LNCaP clone FGC (cell line): ENCODE measurements around the gene SLC35F1.
"Not testable (repeated sequence)": the region's sequence is repeated elsewhere in the genome, so short reads cannot be mapped to it uniquely, and the experiment has no call there.

Experiments
- DNase-seq: peaks from one replicate; pipeline ENCODE4 v3.0.0-alpha.2; 2011; ENCODE audit warnings: low read depth
- H3K4me3 ChIP-seq: 2 replicates; pipeline ENCODE4 v1.5.1; 2011; ENCODE audit warnings: mild to moderate bottlenecking, low read depth, low read length, control low read depth
- CTCF ChIP-seq: IDR thresholded peaks from 2 replicates; pipeline ENCODE4 v1.5.1; 2012; ENCODE audit warnings: mild to moderate bottlenecking; ENCODE audit not compliant: control insufficient read depth, insufficient read depth; ENCODE audit errors: extremely low read depth

SLC35F1 gene

GRCh38 chr6:117992856-117993255 lies 85.8 kb downstream of the SLC35F1 start:
- no peak for DNase-seq
- no peak overlapping the region for H3K4me3 ChIP-seq
- TF ChIP-seq CTCF, result no peak

DNA sequence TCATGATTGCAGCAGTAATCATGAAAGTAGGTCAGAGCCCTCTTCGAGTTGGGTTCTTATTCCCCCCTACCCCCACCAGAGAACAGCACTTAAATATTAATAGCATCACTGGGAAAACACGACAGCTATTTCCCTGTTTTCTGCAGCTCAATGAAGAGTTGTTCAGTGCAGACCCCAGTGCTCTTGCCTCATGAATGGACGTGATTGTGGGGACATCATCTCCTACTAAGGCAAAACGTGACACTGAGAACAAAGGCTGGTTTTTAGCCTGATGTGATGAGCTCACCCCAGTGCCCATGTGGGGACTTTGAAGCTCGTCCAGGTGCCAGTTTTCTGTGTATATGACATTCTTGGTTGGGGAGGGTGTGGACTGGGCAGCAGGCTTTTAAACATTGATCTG lies 105.9 kb downstream of the SLC35F1 start:
- TF ChIP-seq CTCF, result no peak
- H3K4me3 ChIP-seq, result no peak overlapping the region
- DNase-seq, result no peak

GRCh38 chr6:118016532-118016931 lies 109.5 kb downstream of the SLC35F1 start:
- no peak overlapping the region for H3K4me3 ChIP-seq
- no peak for DNase-seq
- no peak for TF ChIP-seq CTCF

GRCh38 chr6:118017301-118017848 lies 110.3 kb downstream of the SLC35F1 start:
- no peak for TF ChIP-seq CTCF
- no peak for DNase-seq
- no peak overlapping the region for H3K4me3 ChIP-seq

GRCh38 chr6:118023771-118024170 lies 116.7 kb downstream of the SLC35F1 start:
- TF ChIP-seq CTCF, result no peak
- no peak for DNase-seq

GRCh38 chr6:118029967-118030366 lies 122.9 kb downstream of the SLC35F1 start:
- no peak for DNase-seq
- no peak for TF ChIP-seq CTCF
- H3K4me3 ChIP-seq, result no peak overlapping the region

More at GRCh38 chr6:118023771-118024170, 116.7 kb downstream of the SLC35F1 start:
- no peak overlapping the region for H3K4me3 ChIP-seq

GRCh38 chr6:118037479-118037878 lies 130.4 kb downstream of the SLC35F1 start:
- DNase-seq, H3K4me3 ChIP-seq: not testable (repeated sequence)
